GM03348 (cell line): ENCODE results near the gene RIPPLY1.
"Not testable (repeated sequence)": the region's sequence is repeated elsewhere in the genome, so short reads cannot be mapped to it uniquely, and the experiment has no call there.

Source experiments
- DNase-seq: peaks from one replicate; pipeline ENCODE4 v3.0.0; 2012; ENCODE audit warnings: low spot score

The RIPPLY1 gene

DNA sequence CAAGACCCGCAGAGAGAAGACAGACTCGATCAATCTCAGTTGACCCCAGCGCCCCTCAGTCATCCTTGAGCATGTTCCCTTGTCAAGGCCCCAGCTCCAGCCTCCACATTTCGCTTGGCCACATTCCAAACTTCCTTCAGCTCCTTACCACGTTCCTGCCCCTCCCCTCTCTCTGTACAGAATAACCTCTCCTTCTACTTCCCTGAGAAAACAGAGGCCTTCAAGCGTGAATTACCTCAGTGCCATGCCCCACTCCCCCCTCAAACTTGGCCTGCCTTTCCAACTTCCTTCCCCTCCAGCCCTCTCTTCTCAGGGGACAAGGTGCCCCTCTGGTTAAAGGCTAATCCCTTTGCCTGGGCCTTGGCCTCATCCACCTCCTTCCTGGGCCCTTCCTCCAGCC is 3.2 kb upstream of the RIPPLY1 start:
- no peak for DNase-seq

DNA sequence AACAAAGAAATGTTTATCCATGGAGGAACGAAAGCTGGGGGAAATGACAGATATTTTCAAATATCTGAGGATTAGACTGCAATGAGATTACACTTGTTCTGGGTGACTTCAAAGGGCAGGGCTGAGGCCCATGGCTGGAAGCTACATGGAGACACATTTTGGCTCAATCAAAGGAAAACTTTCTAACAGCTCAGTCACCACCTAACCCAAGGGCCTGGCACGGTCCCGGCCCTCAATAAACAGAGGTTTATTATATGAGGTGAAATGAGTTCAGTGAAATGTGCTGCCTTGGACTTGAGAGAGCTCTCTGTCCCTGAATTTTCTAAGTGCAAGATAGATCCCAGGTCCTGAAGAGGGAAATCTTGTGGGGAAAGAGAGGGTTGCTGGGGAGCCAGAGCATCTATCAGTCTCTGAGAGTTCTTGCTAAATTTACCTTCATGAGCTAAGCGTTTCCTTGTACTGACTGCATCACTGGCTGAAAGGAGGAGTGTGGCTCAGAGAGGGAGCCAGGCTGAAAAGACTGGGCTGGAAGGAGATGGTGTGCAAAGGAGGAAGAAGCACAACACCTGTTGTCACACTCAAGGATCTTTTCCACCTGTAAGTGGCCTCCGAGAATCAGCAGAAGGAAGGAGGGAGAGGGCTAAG is 2.0 kb upstream of the RIPPLY1 start:
- no peak for DNase-seq

DNA sequence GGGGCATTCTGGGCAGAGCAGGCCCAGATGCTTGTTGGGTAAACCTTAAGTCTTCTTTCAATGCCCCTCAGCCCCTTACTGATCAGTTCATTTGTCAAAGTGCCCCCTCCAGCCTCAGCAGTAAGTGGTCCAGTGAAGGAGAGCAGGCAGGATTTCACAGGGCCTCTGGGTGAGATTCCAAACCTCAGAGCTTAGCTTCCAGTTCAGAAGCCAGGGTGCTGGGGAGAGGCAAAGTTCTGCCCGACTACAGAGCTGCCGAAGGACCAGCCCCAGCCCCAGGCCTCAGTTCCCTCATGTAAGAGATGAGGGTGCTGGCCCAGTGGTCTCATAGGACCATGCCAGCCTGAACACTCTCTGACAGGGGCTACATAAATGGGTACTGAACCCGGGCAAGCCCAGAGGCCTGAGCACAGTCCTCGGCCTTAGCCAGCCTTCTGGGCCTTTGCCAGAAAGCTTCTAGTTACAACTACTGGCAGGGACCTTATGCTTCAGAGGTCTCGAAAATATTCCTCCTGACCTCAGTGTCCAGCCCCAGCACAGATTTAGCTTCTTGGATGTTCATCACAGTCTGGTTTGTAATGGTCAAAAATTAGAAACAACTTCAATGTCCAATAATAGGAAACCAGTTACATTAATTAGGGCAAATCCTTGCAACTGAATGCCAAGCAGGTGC is 851 bp upstream of the RIPPLY1 start:
- DNase-seq, result no peak

DNA sequence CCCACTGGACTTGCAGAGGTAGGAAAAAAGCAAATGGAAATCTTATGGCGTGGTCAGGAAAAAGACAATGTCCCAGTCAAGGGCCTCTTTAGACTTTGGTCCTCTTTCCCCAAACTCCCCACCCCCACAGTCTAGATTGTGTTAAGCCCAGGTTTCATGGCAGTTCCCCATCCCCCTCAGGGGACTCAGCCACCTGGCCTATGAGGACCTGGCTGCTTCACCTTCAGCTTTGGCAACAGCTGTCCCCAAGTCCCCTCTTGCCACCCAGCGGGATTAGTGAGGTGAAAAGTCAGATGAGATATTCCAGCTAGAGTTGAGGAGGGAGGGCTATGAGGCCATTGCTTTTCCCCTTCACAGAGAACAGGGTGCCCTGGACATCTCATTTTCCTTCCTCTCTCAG is 457 bp downstream of the RIPPLY1 start:
- no peak for DNase-seq

DNA sequence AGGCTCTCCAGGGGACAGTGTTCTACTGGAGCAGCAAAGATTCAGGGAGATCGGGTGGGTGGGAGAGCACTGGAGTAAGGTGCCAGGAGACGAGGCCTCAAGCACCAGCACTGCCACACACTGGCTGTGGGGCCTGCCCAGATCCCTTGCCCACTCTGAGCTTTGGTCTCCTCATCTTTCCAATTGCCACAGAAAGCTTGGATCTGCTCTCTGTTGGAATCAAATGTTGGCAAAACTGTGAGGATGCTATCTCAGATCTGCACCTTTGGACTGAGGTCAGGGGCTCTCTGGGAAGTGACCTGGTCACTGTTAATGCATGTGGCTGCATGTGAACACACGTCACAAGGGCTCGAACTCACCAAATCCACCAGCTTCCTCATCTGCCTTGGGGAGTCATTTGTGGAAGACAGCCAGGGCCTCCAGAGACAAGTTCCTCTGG is 1.3 kb downstream of the RIPPLY1 start:
- no peak for DNase-seq

DNA sequence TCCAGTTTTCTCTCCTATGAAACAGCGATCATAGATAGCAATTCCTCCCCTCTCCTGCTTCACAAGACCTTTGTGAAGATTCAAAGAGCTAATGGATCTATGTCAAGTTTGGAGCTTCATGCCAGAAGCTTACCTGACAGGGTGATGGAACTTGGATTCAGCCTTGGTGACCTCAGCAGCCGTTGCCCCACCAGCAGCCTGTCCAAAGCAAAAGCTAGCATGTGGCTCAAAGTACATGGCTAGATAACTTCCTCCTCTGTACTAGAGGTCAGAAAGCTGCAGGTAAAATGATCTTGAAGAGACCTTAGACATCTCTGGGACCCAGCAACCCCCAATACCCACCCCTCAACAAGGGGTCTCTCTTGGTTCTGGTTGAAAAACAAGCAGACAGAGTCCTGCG is 1.8 kb downstream of the RIPPLY1 start:
- DNase-seq, result no peak

DNA sequence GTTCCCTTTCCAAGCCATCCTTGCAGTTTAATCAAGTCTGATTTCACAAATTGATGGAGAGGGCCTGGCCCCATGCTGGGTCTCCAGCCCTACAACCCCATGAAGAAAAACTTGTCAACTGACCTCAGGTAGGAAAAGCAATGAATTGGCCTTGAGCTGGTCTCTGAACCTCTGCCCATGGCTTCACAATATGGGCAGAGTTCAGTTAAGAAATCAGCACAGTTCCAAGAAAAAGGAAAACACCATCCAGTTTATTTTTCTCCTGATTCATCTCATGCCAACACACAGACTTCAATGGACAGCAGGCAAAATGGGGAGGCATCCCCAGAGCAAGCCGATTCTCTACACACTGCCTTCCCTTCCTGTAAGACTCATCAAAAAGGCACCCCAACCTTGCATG is 3.3 kb downstream of the RIPPLY1 start:
- no peak for DNase-seq

DNA sequence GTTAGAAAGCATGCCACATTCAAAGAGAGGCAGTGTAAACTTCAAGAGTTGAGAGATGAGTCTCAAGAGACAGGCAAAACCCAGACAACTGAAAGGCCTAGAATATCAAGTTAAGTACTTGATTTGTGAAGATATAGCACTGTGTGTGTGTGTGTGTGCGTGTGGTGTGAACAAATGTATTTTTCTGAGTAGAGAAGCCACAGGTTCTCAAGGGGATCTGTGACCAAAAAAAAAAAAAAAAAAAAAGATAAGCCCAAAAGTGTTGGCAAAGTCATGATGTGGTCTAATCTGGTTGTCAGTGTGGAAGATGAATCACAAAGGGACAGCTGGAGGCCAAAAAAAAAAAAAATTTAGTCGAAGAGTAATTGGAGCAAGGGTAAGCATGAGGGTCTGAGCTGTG is 3.9 kb downstream of the RIPPLY1 start:
- no peak for DNase-seq

DNA sequence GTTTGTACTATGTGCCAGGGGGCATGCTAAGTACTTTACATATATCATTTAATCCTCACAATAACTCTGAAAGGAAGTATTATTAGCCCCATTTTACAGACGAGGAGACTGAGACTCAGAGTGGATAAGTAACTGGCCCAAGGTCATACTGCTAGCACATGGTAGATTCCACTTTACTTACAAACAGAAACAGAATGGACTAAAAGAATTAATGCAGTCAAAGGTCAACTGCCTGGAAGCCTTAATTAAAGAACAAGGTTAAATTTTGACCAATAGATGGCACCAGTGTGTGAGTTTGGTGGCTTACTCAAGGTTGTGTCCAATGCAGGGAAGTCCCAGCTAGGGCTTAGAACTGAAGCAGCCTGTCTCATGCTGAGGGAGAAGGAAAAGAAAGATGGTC is 4.7 kb downstream of the RIPPLY1 start:
- peak; percentile 34 for DNase-seq

DNA sequence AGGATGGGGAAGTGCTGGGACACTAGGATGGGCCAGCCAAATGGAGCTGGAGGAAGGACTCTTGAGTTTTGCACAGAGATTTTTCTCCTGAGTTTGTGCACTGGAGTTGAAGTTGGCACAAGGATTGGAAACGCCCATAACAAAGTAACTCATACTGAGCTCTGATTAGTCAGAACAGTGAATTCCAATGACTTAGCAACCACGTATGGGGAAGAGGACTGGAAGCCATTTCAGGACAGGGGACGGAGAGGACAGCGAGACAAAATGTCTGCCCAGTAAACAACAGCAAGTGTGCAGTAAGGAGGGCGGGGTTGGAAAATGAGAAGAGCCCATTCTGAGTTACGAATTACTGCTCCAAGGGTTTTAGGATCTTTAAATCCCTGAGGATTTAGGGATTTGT is 5.9 kb downstream of the RIPPLY1 start:
- no peak for DNase-seq

DNA sequence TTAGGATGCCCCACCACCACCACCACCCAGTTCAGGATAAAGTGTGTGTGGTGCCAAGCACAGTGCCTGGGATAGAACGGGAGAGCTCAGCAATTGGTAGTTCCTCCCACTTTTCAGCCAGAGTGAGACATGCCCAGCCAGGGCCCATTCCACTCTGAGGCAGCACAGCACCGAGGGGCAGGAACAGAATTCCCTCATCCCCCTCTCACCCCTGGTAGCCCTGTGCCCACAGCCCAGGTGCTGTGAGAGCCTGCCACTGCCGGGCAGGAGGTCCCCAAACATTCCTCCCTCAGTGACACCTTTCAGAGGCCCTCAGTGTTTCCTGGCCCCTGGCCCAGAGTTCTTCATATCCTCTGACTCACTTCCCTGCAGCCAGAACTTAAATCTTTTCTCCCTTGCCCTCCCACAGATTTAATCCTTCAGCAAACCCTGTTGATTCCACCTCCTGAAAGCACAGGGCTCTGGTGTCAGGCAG is 8.1 kb downstream of the RIPPLY1 start:
- DNase-seq, result peak; percentile 47

DNA sequence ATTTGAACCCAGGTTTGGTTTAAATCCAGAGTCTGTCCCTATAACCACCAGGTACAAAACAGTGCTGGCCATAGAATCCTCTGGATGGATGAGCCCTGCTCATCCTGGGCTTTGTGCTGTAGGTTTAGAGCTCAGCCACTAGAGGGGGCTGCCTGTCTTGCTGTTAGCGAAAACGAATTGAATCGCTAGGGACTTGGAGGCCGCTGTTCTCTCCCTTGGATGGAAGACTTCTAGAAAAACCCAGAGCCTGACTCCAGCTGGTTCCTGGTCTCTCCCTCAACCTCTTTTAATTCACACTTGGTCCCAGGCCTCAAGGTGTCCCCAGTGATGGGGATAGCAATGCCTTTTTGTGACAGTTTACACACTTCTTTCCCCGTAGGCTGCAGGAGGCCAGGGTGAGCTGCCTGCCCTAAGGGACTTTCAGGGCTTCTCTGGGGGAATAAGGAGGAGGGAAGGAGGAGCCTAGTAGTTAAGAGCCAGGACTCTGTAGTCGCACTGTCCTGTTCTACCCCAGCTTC is 8.7 kb downstream of the RIPPLY1 start:
- DNase-seq, result peak; percentile 64

DNA sequence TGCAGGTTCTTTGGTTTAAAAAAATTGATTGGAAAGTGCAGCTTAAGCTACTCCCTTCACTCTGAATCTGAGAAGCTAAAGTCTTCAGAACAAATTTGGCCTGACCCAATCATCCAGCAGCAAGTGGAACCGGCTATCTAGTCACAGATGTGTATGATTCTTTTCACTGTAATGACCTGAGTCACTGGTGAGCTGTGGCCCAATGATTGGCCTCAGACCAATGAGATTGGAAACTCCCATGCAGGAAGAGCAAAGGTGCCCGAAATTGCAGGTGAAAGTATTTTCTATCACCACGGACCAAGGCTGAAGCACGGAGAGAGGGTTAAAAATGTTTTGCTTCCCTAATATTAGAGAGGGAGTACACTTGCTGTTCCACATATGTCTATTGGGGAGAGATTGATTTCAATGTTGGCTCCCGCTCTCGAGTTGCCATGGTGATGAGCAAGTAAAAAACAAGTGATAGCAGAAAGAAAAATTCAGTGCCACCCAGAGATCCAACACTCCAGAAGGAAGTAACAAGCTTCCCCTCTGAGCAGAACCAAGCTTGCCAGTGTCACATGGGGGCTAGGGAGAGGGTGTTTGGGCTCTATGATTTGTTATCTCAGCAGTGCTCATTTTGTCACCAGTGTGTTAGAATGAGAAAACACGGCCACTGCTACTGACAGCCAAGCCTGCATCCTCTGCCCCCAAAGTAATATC is 11.2 kb downstream of the RIPPLY1 start:
- DNase-seq, result no peak

DNA sequence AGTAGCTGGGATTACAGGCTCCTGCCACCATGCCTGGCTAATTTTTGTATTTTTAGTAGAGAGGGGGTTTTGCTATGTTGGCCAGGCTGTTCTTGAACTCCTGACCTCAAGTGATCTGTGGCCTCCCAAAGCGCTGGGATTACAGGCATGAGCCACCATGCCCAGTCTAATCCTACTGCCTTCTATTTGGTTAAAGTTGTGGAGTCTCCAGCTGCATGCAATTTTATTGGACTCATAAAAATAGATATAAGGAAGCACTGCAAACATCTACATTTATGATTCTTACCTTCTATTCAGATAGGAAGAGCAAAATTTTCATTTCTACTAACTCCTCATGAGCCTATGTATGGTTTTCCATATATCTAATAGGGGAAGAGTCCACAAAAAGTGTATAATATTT is 13.7 kb downstream of the RIPPLY1 start:
- DNase-seq, result no peak

DNA sequence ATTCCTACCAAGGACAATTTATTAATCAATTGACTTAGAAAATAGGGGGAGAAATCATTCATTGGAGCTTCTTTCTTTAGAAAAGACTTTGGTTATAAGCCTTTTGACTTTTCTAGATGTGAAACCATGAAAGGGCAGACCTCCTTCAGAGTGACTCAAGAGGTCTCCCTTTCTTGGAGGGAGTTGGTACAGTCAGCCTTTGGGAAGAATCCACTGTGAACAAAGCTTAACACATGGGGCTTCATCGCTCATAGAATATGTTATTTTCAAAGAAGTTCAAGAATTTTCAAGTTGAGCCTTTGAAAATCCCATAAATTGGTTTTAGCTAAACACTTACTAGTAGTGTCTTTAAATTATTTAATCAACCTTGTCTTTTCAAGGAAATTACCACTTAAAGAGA is 28.0 kb downstream of the RIPPLY1 start:
- DNase-seq, result no peak

DNA sequence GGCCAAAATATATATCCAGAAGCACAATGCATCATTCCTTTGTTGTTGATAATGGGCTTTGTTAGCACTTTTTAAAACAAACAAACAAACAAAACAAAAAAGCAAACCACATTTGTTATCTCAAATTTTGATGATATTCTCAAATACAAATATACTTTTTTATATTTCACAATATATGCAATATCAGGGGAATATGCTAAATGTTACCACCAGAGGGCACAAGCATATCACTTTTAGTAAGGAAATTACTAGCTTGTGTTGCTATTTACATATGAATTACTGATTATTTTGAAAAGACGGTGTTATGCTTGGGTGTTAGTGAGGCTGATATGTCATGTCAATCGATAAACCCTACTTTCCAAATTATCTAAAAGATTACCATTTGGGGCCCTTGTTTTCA is 29.1 kb downstream of the RIPPLY1 start:
- DNase-seq, result peak; percentile 8

DNA sequence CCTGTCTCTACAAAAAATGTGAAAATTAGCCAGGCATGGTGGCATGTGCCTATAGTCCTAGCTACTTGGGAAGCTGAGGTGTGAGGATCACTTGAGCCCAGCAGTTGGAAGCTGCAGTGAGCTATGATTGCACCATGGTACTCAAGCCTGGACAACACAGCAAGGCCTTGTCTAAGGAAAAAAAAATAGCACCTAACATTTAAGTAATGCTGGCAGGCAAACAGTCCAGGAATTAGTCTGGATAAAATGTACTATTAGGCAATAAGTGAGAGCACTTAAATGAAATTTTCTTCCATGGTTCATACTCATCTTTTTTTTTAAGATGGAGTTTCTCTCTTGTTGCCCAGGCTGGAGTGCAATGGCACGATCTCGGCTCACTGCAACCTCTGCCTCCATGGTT is 30.3 kb downstream of the RIPPLY1 start:
- not testable (repeated sequence) for DNase-seq

DNA sequence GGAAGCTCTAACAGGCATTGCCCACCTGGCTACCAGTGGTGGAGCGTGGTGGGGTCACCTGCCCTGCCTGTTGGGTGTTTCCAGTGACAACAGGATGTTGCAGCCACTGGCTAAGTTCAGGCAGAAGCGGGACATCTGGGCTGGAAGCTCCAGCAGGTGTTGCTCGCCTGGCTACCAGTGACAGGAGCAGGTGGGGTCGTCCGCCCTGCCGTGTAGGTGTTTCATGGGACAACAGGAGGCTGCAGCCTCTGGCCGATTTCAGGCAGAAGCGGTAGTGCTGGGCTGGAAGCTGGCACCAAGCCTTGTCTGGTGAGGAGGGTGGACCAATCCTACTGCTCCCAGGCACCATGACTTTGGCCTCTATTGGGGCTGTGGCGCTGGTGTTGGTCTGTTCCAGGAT is 39.4 kb downstream of the RIPPLY1 start:
- no peak for DNase-seq

DNA sequence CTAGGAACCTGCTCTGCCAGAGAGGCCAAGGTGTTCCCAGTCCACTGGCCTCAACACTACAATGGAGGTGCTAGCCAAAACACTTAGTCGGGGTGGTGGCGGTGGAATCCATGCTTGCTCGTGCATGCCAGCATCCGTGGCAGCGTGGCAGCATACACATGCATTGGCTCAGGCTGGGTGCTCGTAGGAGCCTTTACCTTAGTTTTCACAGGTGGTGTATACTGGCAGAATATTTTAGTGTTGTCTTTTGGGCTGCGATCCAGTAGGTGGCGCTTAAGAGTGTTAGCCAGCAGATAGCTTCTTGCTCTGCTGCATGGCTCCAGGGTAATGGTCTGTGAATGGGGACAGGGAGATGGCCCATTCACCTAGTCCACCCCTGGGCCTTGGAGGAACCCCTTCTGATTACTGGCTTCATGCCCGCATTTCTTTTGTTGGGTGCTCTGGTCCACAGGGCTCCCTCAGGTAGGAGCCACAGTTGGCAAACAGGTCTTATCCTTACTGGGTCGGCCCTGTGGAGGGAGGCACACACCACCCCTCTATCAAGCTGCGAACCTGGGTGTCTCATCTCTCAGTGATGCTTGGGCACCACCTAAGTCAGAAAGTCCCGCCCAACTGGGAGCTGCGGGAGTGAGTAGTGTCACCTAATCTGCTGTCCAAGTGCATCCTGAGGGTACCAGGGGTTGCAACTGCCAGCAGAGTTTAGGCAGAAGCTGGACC is 40.0 kb downstream of the RIPPLY1 start:
- no peak for DNase-seq
